HUES6 (cell line): ENCODE data around the gene OXSR1.
"Not testable (repeated sequence)": the region's sequence is repeated elsewhere in the genome, so short reads cannot be mapped to it uniquely, and the experiment has no call there.

Experiments used
- H3K27ac ChIP-seq: 2 replicates; pipeline ENCODE4 v1.7.0; 2013; ENCODE audit warnings: low read depth, mild to moderate bottlenecking, low read length, inconsistent platforms
- H3K27me3 ChIP-seq: 2 replicates; pipeline ENCODE4 v1.6.1; 2013; ENCODE audit warnings: low read length; ENCODE audit not compliant: control insufficient read depth, insufficient read depth
- H3K36me3 ChIP-seq: 2 replicates; pipeline ENCODE4 v1.6.1; 2013; ENCODE audit warnings: low read length; ENCODE audit not compliant: control insufficient read depth, insufficient read depth
- H3K4me1 ChIP-seq: 2 replicates; pipeline ENCODE4 v1.6.1; 2013; ENCODE audit warnings: low read length; ENCODE audit not compliant: control insufficient read depth, insufficient read depth
- H3K4me3 ChIP-seq: 2 replicates; pipeline ENCODE4 v1.5.1; 2013; ENCODE audit warnings: low read depth, low read length
- H3K9ac ChIP-seq: one replicate; pipeline ENCODE4 v1.6.1; 2013; ENCODE audit warnings: mild to moderate bottlenecking, low read length
- H3K9me3 ChIP-seq: 2 replicates; pipeline ENCODE4 v1.6.1; 2013; ENCODE audit warnings: low read depth, low read length; ENCODE audit not compliant: control insufficient read depth, insufficient read depth

OXSR1 gene

GRCh38 chr3:38160704-38161103 is 4.6 kb upstream of the OXSR1 start:
- H3K9me3 ChIP-seq, H3K4me1 ChIP-seq, H3K9ac ChIP-seq, H3K27ac ChIP-seq, H3K4me3 ChIP-seq, H3K27me3 ChIP-seq, H3K36me3 ChIP-seq: not testable (repeated sequence)

DNA sequence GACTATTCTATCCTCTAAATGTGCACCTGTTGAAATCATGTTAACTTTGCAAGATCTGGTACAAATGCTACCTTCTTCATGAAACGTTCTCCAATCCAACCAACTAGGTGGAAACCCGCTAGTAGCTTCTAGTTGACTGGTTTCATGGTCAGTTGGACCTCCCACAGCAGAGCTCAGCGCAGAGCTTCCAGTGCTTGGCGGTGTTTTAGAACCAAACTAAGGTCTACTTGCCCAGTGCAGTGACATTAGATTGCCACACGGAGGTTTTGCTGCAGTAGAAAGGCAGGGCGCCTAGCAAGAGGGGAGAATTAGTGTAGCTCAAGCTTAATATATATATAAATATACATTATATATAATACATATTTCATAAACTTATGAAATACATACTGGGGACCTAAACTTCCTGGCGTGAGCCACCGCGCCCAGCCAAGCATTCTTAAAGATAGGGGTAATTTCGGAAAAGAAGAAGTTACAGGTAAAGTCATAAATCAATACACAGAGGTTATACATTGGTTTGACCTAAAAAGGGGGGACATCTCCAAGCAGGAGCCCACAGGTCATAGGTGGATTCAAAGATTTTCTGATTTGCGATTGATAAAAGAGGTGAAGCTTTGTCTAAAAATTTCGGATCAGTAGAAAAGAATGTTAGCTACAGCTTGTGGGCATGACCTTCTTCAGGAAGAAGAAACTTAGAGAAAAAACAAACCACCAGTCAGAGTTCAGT is 2.1 kb upstream of the OXSR1 start:
- Histone ChIP-seq H3K9ac (no peak overlapping the region), H3K4me3 (no peak overlapping the region), H3K27me3 (no peaks in the 10 kb centered on the region), H3K4me1 (peaks cover 7% of the 10 kb centered on the region; the same call in 1 of the 2 replicates), H3K36me3 (no peaks in the 10 kb centered on the region), H3K9me3 (no peaks in the 10 kb centered on the region), H3K27ac (no peak overlapping the region)

GRCh38 chr3:38163841-38164642 is 1.3 kb upstream of the OXSR1 start:
- Histone ChIP-seq H3K36me3 (no peaks in the 10 kb centered on the region), H3K9me3 (no peaks in the 10 kb centered on the region), H3K4me3 (peak overlapping the region; percentile 72), H3K27me3 (no peaks in the 10 kb centered on the region), H3K27ac (no peak overlapping the region; the same call in 1 of the 2 replicates), H3K9ac (peak overlapping the region; percentile 91), H3K4me1 (peaks cover 7% of the 10 kb centered on the region; the same call in 1 of the 2 replicates)

DNA sequence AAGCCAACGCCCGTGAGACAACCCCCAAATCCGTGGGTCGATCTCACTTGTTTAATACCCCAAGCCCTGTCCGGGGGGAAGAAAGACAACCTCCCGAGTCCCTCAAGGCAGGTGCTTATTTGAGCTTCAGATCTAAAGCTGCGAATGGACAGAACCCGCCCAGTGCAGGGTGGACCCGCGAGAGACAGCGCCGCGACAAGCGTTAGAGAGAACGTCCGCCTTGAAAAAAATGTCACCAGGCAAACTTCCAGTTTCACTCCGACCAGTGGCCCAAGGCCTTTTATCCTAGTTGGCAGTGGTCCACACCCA is 740 bp upstream of the OXSR1 start:
- Histone ChIP-seq H3K9me3 (no peaks in the 10 kb centered on the region), H3K9ac (peak overlapping the region; percentile 91), H3K27me3 (no peaks in the 10 kb centered on the region), H3K27ac (no peak overlapping the region; the same call in 1 of the 2 replicates), H3K4me1 (peaks cover 7% of the 10 kb centered on the region; the same call in 1 of the 2 replicates), H3K4me3 (peak overlapping the region; percentile 72), H3K36me3 (no peaks in the 10 kb centered on the region)

- peak overlapping the region; percentile 72 for H3K4me3 ChIP-seq
- no peaks in the 10 kb centered on the region for H3K27me3 ChIP-seq
- H3K36me3 ChIP-seq: no peaks in the 10 kb centered on the region
- H3K27ac ChIP-seq: peak overlapping the region; percentile 93; the same call in 1 of the 2 replicates
- H3K9me3 ChIP-seq: no peaks in the 10 kb centered on the region
- H3K4me1 ChIP-seq: peaks cover 7% of the 10 kb centered on the region; the same call in 1 of the 2 replicates
- peak overlapping the region; percentile 91 for H3K9ac ChIP-seq
These were observed 518 bp downstream of the OXSR1 start for GRCh38 chr3:38165722-38166387.

GRCh38 chr3:38167591-38167990 is 2.3 kb downstream of the OXSR1 start:
- Histone ChIP-seq H3K9ac (no peak overlapping the region), H3K36me3 (no peaks in the 10 kb centered on the region), H3K27me3 (no peaks in the 10 kb centered on the region), H3K4me3 (no peak overlapping the region), H3K9me3 (no peaks in the 10 kb centered on the region), H3K4me1 (peaks cover 12% of the 10 kb centered on the region; the same call in 1 of the 2 replicates), H3K27ac (no peak overlapping the region)

- no peaks in the 10 kb centered on the region for H3K36me3 ChIP-seq
- H3K9ac ChIP-seq: no peak overlapping the region
- H3K4me1 ChIP-seq: peaks cover 20% of the 10 kb centered on the region
- no peaks in the 10 kb centered on the region for H3K9me3 ChIP-seq
- no peaks in the 10 kb centered on the region for H3K27me3 ChIP-seq
- no peak overlapping the region for H3K4me3 ChIP-seq
- no peak overlapping the region for H3K27ac ChIP-seq
These were observed 3.1 kb downstream of the OXSR1 start for GRCh38 chr3:38168151-38169026.

DNA sequence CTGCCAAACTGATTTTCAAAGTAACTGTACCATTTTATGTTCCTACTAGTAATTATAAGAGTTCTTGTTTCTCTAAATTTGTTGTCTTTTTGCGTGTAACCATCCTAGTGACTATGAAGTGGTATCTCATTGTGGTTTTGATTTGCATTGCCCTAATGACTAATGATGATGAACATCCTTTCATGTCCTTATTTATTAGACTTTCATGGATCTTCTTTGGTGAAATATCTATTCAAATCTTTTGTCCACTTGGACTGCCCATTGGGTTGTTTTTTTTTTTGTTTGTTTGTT is 3.6 kb downstream of the OXSR1 start:
- H3K9me3 ChIP-seq: no peaks in the 10 kb centered on the region
- no peaks in the 10 kb centered on the region for H3K27me3 ChIP-seq
- no peak overlapping the region for H3K4me3 ChIP-seq
- peaks cover 25% of the 10 kb centered on the region for H3K4me1 ChIP-seq
- H3K36me3 ChIP-seq: no peaks in the 10 kb centered on the region
- H3K27ac ChIP-seq: no peak overlapping the region
- no peak overlapping the region for H3K9ac ChIP-seq

GRCh38 chr3:38170722-38171121 is 5.4 kb downstream of the OXSR1 start:
- Histone ChIP-seq H3K27me3 (no peaks in the 10 kb centered on the region), H3K9me3 (no peaks in the 10 kb centered on the region), H3K36me3 (no peaks in the 10 kb centered on the region), H3K4me3 (no peak overlapping the region), H3K4me1 (peaks cover 30% of the 10 kb centered on the region), H3K9ac (no peak overlapping the region), H3K27ac (no peak overlapping the region)

- H3K27me3 ChIP-seq: no peaks in the 10 kb centered on the region
- no peak overlapping the region for H3K27ac ChIP-seq
- H3K4me3 ChIP-seq: no peak overlapping the region
- no peak overlapping the region for H3K9ac ChIP-seq
- H3K9me3 ChIP-seq: no peaks in the 10 kb centered on the region
- H3K4me1 ChIP-seq: peaks cover 30% of the 10 kb centered on the region
- H3K36me3 ChIP-seq: no peaks in the 10 kb centered on the region
These were observed 6.3 kb downstream of the OXSR1 start for GRCh38 chr3:38171622-38172021.
